ENCODE measurements around the gene ATP2B2. TPM values are rescaled to one million over a fixed set of nuclear protein-coding genes. Genes with fewer than 3 reads are reported as not detected.

ATP2B2 gene
- total and polyA plus RNA-seq, 10 of the 15 experiments (the other 5 are each of a cell fraction or from before 2014, with no cell fraction given), result 0.04 TPM; not detected in 9

GRCh38 chr3:10511809-10512494 lies 6.6 kb upstream of the ATP2B2 start:
- no peak for FAIRE-seq
- POLR2A ChIA-PET, result interaction anchor here (0.6 kb wide), 1 partner anchor 347 kb away, joined by 4 read pairs; no protein-coding TSS in a partner anchor

More at GRCh38 chr3:10511809-10512494, 6.6 kb upstream of the ATP2B2 start:
- no peak overlapping the region for H2AFZ ChIP-seq (ENCODE audit: control insufficient read depth, low read depth, low read length)
- ATAC-seq (no peak), DNase-seq (ENCODE audit: low read depth, low spot score) (no peak)
- no peaks in the 10 kb centered on the region for H3K4me1 ChIP-seq (ENCODE audit: control insufficient read depth, insufficient read depth, low read length)
- H3K27ac ChIP-seq (ENCODE audit: control insufficient read depth, insufficient read depth), result no peak overlapping the region
- no peak overlapping the region for H3K4me3 ChIP-seq
- no TSS peak for BruUV-seq (replicated peaks)
- H4K20me1 ChIP-seq (ENCODE audit: control insufficient read depth, insufficient read depth), result no peaks in the 10 kb centered on the region
- CTCF ChIA-PET, result no interaction called here
- SMC1A ChIA-PET (ENCODE audit: uncharacterized antibody, unreplicated experiment), result no interaction called here
- H3K27me3 ChIP-seq (replicated peaks in 1 of 2; ENCODE audit: control insufficient read depth in 2 of 2, insufficient read depth in 2 of 2, low read length in 1 of 2), result no peaks in the 10 kb centered on the region; a peak in 1 of 4 replicates
- no peak overlapping the region for H3K4me2 ChIP-seq (ENCODE audit: control insufficient read depth, insufficient read depth)
- 1% methylated on average over 6 of the region's 7 CpGs for WGBS (ENCODE audit: insufficient coverage, insufficient replicate concordance, low lambda C conversion rate, missing lambda C conversion rate)
- intact Hi-C loops (cut with micrococcal nuclease; ENCODE audit: unreplicated experiment), result no loop called here
- in situ Hi-C loops (cut with MboI), result no loop called here
- TF ChIP-seq ESRRA (IDR thresholded peaks at IDR 0.05; ENCODE audit: low read length) (no peak), KLF5 (IDR thresholded peaks at IDR 0.05; ENCODE audit: partially characterized antibody) (no peak), ZNF592 (IDR thresholded peaks at IDR 0.05) (no peak), RBBP5 (conservative IDR thresholded peaks at IDR 0.05) (no peak), RELB (IDR thresholded peaks at IDR 0.05; ENCODE audit: low read depth) (no peak), JUNB (IDR thresholded peaks at IDR 0.05) (no peak), HDGF (IDR thresholded peaks at IDR 0.05) (no peak)
- no peaks in the 10 kb centered on the region for H3K79me2 ChIP-seq (ENCODE audit: control insufficient read depth, insufficient read depth, low read length)
- H3K9me3 ChIP-seq (replicated peaks; ENCODE audit: control insufficient read depth, insufficient read depth, low read length), result no peaks in the 10 kb centered on the region
- no peaks in the 10 kb centered on the region for H3K36me3 ChIP-seq (ENCODE audit: control insufficient read depth in 2 of 2, insufficient read depth in 2 of 2, low read length in 1 of 2)
- RAD21 ChIA-PET (ENCODE audit: unreplicated experiment), result no interaction called here
- no peak overlapping the region for H3K9ac ChIP-seq (ENCODE audit: control insufficient read depth, insufficient read depth, low read length)
